ENCODE results near the gene SPEG.
A peak's percentile ranks its signal among the peaks of the same experiment; 100 is the strongest.
"Not testable (repeated sequence)": the region's sequence is repeated elsewhere in the genome, so short reads cannot be mapped to it uniquely, and the experiment has no call there.

The SPEG gene

GRCh38 chr2:219434718-219435525 lies at the start of gene SPEG:
TSS of gene SPEG (plus strand) at chr2:219434843. CDS start at chr2:219434978, 135 bp downstream.
- DNase-seq (ENCODE audit: low read depth in 2 of 2): no peak

GRCh38 chr2:219384859-219385258 lies 49.8 kb upstream of the SPEG start:
- DNase-seq (ENCODE audit: low read depth in 2 of 2): no peak

DNA sequence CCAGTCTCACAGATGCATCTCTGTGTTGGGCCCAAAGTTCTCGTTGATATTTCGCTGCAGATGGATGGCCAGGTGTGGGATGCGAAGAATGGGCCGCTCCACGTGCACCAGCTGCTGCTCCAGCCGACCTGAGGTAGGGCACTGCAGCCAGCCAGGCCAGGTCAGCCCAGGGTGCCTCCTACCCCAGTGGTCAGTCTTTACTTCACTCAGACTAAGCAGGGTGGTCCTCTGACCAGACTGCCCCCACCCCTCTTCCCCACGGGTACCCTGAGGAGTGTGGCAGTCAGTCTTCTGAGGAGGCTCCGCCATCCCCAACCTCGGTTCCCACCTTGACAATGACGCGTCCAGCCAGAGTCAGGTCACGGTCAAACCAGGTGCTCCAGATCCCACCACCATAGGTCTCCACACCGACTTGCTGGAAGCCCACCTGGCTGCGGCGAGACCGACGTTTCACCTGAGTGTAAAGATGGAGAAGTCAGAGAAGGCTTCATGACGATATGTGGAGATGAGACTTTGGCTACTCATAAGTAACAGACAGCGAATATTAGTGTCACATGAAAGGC lies 48.6 kb upstream of the SPEG start:
- no peak for DNase-seq (ENCODE audit: low read depth in 2 of 2)

DNA sequence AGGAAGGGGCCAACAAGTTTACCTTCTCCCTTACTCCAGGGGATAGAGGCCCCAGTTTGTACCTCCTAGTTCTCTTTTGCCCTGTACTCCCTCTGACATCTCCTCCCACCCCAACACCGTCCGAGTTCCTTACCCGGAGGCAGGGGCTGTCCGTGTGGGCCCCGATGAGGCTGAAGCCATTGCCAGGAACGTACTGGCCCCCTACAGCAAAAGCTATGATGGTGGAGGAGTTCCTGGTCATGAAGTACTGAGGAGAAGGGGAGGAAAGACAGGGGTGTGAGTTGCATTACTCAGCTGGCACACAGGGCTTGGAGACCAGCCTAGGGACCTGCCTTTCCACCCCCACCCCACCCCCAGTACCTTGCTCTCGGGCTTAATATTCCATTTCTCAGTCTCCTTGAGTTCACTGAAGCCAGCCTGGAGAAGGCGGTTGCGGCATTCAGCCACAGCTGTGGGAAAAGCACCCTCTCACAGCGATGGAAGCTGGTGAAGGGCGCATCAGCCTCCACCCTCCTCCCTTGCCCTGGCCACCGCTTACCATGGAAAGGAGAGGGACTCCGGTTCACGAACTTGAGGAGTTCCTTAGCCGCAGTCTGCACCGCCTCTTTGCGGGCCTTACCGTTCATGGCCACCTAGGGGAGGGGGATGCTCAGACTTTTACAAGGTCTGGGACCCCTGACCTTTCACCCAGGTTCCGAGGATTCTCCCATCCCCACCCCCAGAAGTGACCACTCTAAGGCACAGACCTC lies 47.9 kb upstream of the SPEG start:
- no peak for DNase-seq (ENCODE audit: low read depth in 2 of 2)

- peak; percentile 86 to 91 for DNase-seq (ENCODE audit: low read depth in 2 of 2)
Measured at GRCh38 chr2:219387306-219388120, 47.1 kb upstream of the SPEG start, which contains the start of gene DNPEP. TSS of gene DNPEP (minus strand) at chr2:219387912. CDS start at chr2:219387794, 118 bp downstream.

GRCh38 chr2:219388121-219388906 lies 46.3 kb upstream of the SPEG start:
- DNase-seq (ENCODE audit: low read depth in 2 of 2): peak; percentile 97 to 99

- no peak for DNase-seq (ENCODE audit: low read depth in 2 of 2)
Measured at GRCh38 chr2:219388907-219389156, 45.8 kb upstream of the SPEG start.

GRCh38 chr2:219392754-219393153 lies 41.9 kb upstream of the SPEG start:
- no peak for DNase-seq (ENCODE audit: low read depth in 2 of 2)

- DNase-seq (ENCODE audit: low read depth in 2 of 2): not testable (repeated sequence)
Measured at GRCh38 chr2:219395056-219395455, 39.6 kb upstream of the SPEG start.

GRCh38 chr2:219395609-219396008 lies 39.0 kb upstream of the SPEG start:
- DNase-seq (ENCODE audit: low read depth in 2 of 2): no peak

GRCh38 chr2:219396863-219397457 lies 37.7 kb upstream of the SPEG start:
- no peak for DNase-seq (ENCODE audit: low read depth in 2 of 2)

GRCh38 chr2:219398721-219399363 lies 35.8 kb upstream of the SPEG start:
- no peak for DNase-seq (ENCODE audit: low read depth in 2 of 2)

DNA sequence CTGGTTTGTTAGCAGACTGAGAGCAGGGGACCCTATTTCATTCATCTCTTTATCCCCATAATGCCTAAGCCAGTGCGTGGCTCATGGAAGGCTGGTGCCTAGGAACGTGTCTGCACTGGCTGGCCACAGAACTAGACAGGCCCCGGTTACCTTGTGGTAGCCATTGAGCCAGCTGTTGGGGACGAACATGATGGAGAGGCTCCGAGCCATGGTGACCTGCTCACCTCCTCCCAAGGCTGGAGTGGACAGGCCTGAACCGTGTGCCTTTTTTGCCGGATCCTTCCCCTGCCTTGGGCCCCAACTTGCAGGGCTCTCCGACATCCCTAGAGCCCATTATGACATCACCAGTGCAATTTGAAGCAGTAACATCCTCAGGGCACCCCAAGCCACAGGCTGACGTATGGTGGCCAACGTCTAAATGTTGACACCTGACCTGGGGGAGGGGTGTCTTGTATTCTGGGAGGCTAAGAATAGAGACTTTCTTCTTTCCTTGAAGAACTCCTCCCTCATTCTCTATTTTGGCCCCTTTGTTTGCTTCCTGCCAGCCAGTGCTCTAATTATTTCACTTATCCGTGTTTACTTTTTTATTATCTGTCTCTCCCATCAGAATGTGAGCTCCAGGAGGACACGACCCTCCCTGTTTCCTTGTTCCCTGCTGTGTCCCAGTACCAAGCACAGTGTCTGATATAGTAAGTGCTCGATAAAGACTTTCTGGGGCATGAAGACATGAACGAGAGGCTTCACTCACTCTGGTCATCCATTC lies 34.7 kb upstream of the SPEG start:
- no peak for DNase-seq (ENCODE audit: low read depth in 2 of 2)

GRCh38 chr2:219400562-219400961 lies 34.1 kb upstream of the SPEG start:
- DNase-seq (ENCODE audit: low read depth in 2 of 2): no peak

DNA sequence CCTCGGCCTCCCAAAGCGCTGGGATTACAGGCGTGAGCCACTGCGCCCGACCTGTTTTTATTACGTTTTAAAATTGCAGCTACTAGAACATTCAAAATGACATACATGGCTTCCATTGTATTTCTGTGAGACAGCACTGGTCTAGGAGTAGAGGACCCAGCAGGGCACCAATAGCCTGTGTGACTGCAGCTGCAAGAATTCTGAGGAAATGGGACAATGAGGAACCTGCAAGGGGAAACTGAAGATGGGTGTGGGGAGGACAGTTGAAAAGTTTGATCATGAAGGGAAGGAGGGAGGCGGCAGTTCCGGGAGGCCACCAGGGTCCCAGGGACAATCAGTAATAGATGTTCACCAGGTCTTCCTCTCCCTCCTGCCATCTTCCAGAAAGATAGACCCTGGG lies 33.0 kb upstream of the SPEG start:
- no peak for DNase-seq (ENCODE audit: low read depth in 2 of 2)

GRCh38 chr2:219402665-219403515 lies 31.8 kb upstream of the SPEG start:
- DNase-seq (ENCODE audit: low read depth in 2 of 2): peak in 1 of 2 donors; percentile 45

DNA sequence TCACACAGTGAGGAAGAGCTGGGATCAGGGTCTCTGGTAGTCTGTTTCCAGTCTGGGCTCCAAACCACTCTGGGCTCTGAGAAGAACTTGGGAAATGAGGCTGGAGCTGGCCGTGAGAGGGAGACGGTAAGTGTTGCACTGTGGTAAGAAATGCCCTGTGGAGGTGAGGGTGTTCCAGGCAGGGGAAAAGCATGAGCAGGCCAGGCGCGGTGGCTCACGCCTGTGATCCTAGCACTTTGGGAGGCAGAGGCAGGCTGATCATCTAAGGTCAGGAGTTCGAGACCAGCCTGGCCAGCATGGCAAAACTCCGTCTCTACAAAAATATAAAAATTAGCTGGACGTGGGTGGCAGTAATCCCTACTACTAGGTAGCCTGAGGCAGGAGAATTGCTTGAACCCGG lies 30.8 kb upstream of the SPEG start:
- DNase-seq (ENCODE audit: low read depth in 2 of 2): no peak

DNA sequence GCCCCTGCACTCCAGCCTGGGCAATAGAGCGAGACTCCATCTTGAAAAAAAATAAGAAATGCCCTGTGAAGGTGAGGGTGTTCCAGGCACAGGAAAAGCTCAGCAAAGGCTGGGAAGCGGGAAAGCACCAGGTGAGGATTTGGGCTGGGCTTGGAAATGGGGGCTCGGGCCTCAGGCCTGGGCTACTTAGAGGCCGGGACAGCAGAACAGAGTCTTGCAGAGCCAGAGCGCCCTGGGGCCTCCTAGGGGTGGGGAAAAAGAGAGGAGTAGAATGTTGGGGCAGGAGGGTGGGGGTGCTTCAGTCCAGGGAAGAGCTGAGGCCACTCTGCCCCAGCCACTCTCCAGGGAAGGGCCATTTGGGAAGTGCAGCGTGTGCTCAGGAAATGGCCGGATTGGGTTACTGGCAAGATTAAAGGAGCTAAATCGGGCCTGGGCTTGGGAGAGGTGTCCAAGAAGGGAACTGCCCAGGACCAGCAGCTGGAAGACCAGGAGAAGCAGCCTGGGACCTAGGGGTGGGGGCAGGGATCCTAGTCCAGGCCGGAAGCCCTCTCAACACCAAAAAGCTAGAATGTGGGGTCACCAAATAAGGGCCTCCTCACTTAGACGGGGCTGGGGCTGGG lies 30.2 kb upstream of the SPEG start:
- no peak for DNase-seq (ENCODE audit: low read depth in 2 of 2)

All from stimulated activated CD8-positive, alpha-beta memory T cell treated with anti-CD3 and anti-CD28 coated beads, Interleukin-15, amount 100 ng/mL, for 4 hours (primary cell).